ENCODE data around the gene THOP1.

DNA sequence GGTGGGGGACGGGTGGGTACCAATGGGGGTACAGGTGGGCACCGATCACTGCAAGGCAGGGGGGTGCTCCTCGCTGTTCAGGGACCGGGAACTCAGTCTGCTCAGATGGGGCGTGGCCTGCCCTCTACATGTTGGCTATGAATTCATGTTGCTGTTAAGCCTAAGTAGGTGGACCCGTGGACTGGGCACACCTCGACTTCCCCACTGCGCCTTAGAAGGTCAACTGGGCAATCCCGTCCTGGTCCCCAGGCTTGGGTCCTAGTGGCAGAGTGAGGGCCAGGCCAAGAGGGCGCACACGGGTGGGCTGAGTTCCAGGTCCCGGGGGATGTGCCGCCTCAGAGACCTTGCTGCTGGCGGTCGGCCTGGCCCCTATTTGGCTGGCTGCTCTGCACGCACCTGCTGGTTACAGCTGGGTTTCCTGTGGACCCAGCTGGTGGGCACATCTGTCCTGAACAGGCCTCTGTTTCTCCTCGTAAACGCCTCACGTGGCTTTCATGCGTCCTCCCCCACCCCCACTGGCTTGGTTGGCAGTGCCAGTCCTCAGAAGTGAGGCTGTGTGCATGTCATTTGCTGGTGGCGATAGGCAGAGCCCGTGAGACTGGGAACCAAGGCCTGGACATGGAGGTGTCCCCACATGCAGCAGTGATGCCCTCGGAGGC, 20.8 kb downstream of the THOP1 start:
- TF ChIP-seq, protein P1, sequence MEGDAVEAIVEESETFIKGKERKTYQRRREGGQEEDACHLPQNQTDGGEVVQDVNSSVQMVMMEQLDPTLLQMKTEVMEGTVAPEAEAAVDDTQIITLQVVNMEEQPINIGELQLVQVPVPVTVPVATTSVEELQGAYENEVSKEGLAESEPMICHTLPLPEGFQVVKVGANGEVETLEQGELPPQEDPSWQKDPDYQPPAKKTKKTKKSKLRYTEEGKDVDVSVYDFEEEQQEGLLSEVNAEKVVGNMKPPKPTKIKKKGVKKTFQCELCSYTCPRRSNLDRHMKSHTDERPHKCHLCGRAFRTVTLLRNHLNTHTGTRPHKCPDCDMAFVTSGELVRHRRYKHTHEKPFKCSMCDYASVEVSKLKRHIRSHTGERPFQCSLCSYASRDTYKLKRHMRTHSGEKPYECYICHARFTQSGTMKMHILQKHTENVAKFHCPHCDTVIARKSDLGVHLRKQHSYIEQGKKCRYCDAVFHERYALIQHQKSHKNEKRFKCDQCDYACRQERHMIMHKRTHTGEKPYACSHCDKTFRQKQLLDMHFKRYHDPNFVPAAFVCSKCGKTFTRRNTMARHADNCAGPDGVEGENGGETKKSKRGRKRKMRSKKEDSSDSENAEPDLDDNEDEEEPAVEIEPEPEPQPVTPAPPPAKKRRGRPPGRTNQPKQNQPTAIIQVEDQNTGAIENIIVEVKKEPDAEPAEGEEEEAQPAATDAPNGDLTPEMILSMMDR (IDR thresholded peaks at IDR 0.05) = no peak
- no peak for TF ChIP-seq EZH2 (IDR thresholded peaks at IDR 0.05)
- no peak for TF ChIP-seq EZH2phosphoT487 (IDR thresholded peaks at IDR 0.05)

All from neural progenitor cell (in vitro differentiated cells).